MM.1S (cell line): Measurements from ENCODE around the gene MARF1.

Experiments
- CTCF ChIP-seq: fragments of 300-600 bp; sonication (generic); IDR thresholded peaks from 2 replicates; pipeline ENCODE4 v1.5.1; 2016; ENCODE audit warnings: antibody characterized with exemption, low read length, mixed read lengths
- EZH2 ChIP-seq: fragments of 300-600 bp; sonication (generic); optimal IDR thresholded peaks from 2 replicates; pipeline ENCODE3; 2017; ENCODE audit warnings: low read depth, mild to moderate bottlenecking, antibody characterized with exemption, low read length, mixed read lengths
- EZH2phosphoT487 ChIP-seq: fragments of 300-600 bp; sonication (generic); IDR thresholded peaks from 2 replicates; pipeline ENCODE4 v1.6.1; 2018; ENCODE audit warnings: antibody characterized with exemption, low read length

- TF ChIP-seq CTCF, result no peak
- TF ChIP-seq EZH2phosphoT487, result no peak
- no peak for TF ChIP-seq EZH2
Observed at GRCh38 chr16:15674571-15674970, 31.6 kb upstream of the MARF1 start.
